NT2/D1 (cell line): ENCODE data around the gene NAT9.

Source experiments
- SUZ12 ChIP-seq: IDR thresholded peaks from 2 replicates; pipeline ENCODE4 v1.6.1; 2011; ENCODE audit not compliant: insufficient read length, insufficient read depth; ENCODE audit errors: extremely low read depth
- YY1 ChIP-seq: IDR thresholded peaks from 2 replicates; pipeline ENCODE4 v1.6.1; 2011; ENCODE audit not compliant: insufficient read length, insufficient read depth

DNA sequence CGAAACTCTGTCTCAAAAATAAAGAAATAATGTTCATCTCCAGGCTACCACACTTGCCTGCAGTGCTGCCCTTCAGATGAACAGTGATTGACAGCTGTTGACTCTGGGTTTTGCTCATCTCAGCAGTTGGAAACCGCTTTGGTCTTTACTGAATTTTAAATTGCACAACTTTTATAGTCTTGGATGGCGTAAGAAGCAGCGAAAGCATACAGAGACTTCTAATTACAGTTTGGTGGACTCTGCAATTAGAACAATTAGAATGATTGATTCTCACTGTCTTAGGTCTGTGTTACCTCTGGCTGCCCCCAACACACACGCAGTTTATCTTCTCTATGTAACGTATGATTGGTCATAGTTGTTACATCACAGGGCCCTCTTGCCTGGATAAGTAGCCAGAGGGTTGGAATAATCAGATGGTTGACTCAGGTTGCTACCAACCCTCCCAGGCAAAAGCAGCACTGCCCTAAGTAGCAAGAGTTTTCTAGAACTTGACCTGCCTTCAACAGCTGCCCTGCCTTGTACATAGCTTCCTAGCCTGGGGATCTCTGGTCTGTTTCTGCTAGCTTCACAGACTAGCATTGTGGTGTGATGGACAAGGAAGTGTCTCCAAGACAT is 1.9 kb upstream of the NAT9 start:
- TF ChIP-seq YY1, result no peak
- TF ChIP-seq SUZ12, result no peak
